Activated T-cell treated with anti-CD3 and anti-CD28 coated beads for 24 hours (primary cell): Measurements from ENCODE around the gene REXO1.
"Not testable (repeated sequence)": the region's sequence is repeated elsewhere in the genome, so short reads cannot be mapped to it uniquely, and the experiment has no call there.

Source experiments
- DNase-seq: peaks from one replicate; pipeline ENCODE4 v3.0.0-alpha.2; 2020; ENCODE audit warnings: low read depth

REXO1 gene

GRCh38 chr19:1875646-1876495, 27.6 kb upstream of the REXO1 start:
- DNase-seq: peak; percentile 86

DNA sequence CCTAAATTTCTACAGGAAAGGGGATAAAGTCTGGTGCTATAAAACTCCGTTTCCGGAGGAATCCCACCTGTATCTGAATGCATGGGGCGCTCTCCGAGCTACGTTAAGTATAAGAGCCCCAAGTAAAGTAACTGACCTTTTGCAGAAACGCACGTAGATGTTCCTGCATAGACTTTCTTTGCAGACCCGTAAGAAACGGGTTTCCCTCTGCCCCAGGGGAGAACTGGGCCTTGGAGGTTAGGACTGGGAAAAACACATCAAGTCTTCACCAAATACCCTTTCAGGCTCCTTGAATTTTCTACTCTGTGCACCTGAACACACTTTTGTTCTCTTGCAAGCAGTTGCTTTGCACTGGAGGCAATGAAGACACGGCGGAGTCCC, 27.0 kb upstream of the REXO1 start:
- DNase-seq: not testable (repeated sequence)

- DNase-seq: no peak
These were observed 26.4 kb upstream of the REXO1 start for GRCh38 chr19:1874554-1875185.

DNA sequence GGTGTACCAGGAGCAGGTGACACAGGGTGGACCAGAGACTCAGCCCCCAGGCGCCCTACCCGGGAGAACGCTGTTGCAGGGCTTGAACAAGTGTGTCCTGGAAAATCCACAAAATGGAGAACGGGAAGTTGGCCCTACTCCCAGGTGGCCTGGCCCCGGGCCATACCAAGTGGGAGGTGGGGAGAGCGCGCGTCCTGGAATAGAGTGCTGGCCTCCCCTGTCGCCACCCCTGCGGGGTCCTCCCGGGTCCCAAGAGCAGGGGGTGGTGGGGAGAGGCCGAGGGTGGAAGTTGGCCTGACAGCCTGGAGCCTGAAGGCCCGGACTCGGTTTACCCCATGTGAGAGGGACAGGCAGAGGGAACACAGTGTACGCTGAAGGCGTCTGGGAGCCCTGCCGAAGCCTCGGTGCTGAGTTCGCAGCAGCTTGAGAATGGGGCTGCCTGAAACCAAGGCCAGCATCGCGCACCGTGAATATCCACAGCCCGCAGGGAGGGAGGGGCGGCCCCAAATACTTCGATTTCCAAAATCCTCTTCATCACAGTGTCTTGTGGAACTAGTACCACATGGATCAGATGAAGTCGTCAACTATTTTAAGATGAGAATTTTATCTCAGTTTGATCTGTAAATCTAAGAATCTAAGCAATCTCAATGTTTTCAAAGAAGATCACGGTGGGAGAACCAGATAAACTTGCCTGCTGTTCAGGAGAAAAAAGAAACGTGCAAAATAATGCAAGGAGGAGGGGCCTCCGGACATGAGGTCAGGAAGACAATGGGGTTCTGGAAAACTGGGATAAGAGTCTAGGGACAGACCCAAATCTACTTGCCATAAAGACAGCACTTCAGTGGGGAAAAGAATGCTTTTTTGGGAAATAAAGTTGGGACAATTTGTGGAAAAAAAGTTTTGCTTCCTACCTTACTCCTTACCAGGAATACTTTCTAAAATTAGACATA, 25.5 kb upstream of the REXO1 start:
- DNase-seq: no peak

DNA sequence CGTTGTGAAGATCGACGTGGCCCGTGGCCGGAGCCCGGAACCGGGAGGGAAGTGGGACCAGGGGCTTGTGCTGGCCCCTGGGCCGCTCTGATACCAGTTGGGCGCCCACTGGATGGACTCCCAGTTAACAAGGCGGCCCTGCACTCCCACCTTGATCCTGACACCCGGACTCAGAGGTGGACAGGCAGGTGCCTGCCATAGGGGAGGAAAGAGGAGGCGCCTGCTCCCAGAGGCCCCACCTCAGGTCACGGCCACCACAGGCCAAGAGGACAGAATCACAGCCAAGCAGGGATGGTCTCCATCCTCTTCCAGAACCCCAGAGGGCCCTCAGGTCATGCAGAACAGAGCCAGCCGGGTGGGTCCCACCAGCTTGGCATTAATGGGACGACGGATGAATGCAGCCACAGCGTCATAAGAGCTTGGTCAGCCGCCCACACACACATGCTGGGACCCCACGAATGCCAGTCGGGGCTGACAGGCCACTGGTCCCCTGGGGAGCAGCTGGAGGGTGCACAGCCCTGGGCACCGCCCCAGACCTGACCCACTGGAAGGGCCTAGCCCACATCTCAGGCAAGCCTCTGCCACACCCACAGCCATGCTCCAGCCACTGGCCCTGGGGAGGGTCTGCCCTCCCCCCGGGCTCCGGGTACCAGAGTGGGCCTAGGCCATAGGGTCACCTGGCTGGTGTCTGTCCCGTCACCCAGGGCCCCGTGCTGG, 24.7 kb upstream of the REXO1 start:
- no peak for DNase-seq

- no peak for DNase-seq
These were observed 23.3 kb upstream of the REXO1 start for GRCh38 chr19:1871630-1872029.

- DNase-seq: no peak
These were observed 22.9 kb upstream of the REXO1 start for GRCh38 chr19:1871140-1871597.

DNA sequence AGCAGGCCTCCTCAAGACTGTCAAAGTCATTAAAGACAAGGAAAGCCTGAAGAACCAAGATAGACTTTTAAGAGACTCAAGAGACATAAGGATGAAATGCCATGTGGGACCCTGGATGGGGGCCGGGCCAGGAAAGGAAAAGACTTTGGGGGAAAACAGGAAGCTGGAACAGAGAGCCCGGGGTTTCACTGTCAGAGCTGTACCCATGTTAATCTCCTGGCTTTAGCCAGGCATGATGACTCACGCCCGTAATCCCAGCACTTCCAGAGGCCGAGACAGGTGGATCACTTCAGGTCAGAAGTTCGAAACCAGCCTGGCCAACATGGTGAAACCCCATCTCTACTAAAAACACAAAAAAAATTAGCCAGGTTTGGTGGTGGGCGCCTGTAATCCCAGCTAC, 20.7 kb upstream of the REXO1 start:
- no peak for DNase-seq

DNA sequence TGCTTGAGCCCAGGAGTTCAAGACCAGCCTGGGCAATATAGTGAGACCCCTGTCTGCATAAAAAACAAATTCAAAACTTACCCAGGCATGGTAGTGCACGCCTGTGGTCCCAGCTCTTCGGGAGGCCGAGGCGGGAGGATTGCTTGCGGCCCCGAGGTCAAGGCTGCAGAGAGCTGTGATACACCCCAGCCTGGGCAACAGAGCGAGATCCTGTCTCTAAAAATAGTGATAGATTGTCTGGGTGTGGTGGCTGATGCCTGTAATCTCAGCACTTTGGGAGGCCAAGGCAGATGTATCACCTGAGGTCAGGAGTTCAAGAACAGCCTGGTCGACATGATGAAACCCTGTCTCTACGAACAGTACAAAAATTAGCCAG, 19.1 kb upstream of the REXO1 start:
- DNase-seq: no peak

GRCh38 chr19:1866693-1867348, 18.5 kb upstream of the REXO1 start:
- no peak for DNase-seq

GRCh38 chr19:1865172-1866010, 17.1 kb upstream of the REXO1 start:
- no peak for DNase-seq

DNA sequence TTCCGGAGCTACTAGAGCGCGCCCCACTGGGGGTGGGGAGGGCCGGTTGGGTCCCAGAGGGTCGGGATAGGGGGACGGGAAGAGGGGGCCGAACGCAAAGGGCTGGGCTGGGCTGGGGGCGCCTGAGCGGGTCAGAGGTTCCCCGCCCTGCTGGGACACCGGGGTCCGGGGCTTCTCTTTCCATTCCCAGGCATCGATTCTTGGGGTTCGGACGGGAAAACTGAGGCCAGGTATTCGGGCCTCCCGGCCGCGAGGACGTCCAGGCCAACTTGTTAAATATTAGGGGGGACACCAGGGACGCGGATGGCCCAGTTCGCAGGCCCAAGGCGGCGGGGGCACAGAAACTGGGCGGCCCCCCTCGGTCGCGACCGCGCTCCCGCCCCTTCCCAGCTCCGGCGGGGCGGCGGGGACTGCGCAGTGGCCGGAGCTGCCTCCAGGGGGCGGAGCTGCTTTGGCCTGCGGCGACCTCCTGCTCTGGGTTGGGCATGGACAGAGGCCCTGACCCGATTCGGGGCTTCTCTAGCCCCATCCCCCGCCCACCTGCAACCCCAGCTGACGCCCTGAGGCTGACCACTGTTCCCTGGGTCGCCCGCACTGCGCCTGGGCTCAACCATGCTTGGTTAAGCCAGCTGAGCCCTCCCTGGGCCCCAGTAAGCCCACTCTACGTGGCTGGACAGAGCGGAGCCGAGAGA, 16.3 kb upstream of the REXO1 start:
- DNase-seq: no peak

DNA sequence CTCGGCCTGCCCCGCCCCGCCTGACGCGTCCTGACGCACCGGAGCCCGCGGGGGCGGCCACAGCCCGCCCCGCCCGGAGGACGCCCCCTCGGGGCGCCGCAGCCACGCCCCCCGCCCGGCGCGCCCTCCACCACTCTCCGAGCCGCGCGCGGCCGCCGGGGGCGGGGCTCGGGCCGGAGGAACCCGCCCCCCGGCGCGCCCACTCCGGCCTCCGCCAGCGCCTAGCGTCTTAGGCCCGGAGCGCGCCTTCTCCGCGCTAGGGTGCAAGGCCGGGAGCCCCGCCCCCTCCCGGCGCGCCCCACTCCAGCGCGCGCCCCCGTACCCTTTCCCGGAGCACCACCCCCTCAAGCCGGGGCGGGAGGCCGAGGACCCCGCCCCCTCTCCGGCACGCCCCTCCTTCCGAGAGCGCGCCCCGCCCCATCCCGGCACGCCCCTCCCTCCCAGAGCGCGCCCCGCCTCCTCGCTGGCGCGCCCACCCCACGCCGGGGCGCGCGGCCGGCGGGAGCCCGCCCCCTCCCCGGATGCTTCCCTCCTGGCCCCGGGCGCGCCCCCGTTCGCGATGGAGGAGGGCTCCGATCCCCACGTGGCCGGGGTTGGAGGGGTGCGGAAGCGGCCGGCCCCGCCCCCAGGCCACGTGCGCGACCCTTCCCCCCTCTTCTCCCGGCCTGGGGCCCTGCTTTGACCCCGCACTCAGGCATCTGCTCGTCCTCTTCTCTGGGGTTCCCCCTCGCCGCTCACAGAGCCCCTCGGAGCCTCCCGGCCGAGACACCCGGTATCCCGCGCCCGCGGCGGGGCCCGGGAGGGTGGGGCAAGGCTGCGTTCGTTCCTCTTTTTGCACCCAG, 15.6 kb upstream of the REXO1 start:
- DNase-seq: peak; percentile 92

GRCh38 chr19:1863328-1863637, 15.0 kb upstream of the REXO1 start, which contains the start of gene KLF16:
Gene KLF16, minus strand, starts transcription at chr19:1863579. Its CDS starts 82 bp downstream, at chr19:1863497.
- DNase-seq: no peak

DNA sequence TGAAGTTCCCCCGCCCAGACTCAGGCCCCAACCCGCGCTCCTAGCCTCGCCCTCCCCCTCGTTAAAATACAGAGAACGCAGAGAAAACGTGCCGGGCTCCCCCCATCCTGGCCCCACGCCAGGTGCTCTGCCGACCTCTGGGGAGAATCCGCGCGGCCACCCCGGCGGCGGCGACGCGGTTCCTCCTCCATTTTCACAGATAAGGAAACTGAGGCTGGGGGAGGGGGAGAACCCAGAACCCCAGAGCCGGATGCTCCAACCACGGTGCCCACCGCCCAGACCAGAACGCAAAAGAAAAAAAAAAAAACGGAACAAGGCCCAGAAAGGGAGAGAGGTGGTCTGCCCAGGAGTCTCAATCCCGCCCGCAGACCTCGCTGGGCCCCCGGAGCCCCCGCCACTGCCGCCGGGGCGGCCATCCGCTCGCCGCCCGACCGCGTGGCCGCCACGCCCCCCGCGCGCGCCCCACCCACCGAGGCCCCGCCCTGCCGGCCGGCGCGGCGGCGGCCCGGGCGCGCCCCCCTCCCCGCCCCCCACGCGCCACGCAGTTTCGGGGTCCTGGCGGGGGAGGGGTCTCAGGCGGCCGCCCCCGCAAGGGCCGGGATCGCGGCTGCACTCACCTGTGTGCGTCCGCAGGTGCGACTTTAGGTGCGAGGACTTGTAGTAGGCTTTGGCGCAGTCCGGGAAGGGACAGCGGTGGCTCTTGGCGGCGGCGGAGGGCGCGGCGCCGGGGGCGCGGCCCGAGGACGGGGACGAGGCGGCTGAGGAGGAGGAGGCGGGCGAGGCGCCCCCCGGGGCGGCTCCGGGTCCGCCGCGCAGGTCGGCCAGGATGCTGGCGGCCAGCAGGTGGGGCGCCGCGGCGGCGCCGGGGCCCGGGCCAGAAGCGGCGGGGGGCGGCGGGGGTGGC, 14.4 kb upstream of the REXO1 start:
- no peak for DNase-seq

DNA sequence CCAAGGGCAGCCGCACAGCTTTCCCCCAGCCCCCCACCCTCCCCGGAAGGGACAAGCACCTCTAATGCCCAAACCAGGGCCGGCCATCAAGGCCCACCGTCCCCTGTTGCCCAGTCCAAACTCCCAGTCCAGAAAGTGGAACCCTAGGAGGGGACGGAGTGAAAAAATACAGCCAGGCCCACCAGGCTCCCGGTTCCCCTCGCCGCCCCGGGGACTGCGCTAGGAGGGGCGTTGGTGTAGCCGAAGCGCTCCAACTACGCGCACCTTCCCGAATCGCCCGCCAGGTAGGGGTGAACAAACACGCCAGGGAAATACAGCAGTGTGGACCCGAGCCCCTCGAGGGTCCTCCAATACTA, 13.8 kb upstream of the REXO1 start:
- no peak for DNase-seq

- DNase-seq: no peak
These were observed 13.3 kb upstream of the REXO1 start for GRCh38 chr19:1861599-1862031.
